ENCODE results near the gene MARCHF10. TPM values are rescaled to one million over a fixed set of nuclear protein-coding genes. Genes with fewer than 3 reads are reported as not detected.

The MARCHF10 gene
- total RNA-seq, 4 donors from 2014 or later = 2.1 TPM; not detected in 3

DNA sequence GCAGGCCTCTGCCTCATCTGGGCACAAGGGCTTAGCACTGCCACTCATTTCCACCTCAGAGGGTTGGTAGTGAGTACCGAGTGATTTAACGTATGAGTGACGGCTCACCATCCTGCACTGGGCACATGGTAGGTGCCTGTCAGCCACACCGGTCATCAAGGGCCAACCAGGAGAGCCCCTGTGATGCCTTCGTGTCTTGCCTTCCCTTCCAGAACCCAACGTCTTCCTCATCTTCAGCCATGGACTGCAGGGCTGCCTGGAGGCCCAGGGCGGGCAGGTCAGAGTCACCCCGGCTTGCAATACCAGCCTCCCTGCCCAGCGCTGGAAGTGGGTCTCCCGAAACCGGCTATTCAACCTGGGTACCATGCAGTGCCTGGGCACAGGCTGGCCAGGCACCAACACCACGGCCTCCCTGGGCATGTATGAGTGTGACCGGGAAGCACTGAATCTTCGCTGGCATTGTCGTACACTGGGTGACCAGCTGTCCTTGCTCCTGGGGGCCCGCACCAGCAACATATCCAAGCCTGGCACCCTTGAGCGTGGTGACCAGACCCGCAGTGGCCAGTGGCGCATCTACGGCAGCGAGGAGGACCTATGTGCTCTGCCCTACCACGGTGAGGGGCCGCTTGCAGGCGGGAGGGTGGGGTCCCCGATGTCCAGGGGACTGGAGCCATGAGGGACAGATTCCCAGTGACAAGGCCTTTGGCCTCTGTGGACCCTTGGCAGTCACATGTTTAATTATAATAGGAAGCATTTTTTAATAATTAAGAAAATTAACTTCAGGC lies 143.6 kb downstream of the MARCHF10 start:
- TF ChIP-seq POLR2AphosphoS5 (IDR thresholded peaks at IDR 0.05) (no peak), EP300 (IDR thresholded peaks at IDR 0.05; ENCODE audit: low read depth) (no peak), CTCF (IDR thresholded peaks at IDR 0.05) (no peak), POLR2A (IDR thresholded peaks at IDR 0.05) (no peak)
- WGBS, 2 donors (ENCODE audit: low coverage in 1 of 2) = 92% methylated on average over 22 of the region's 25 CpGs; no CpG with 5 or more reads in 1 of the 2 donors
- H3K4me3 ChIP-seq = no peak overlapping the region
- H3K27ac ChIP-seq = no peak overlapping the region
- H3K9me3 ChIP-seq = no peaks in the 10 kb centered on the region
- in situ Hi-C loops (cut with MboI; ENCODE audit: low pct_ligation_motif_present in 1 of 4, low pct_unique_long_range_greater_than_20kb in 1 of 4, low sequenced_read_pairs in 3 of 4) = no loop called here
- DNase-seq = no peak
- no peaks in the 10 kb centered on the region for H3K36me3 ChIP-seq
- H3K27me3 ChIP-seq = no peaks in the 10 kb centered on the region
- intact Hi-C loops (cut with DNase I; ENCODE audit: low total_unique reads) = no loop called here
- no peaks in the 10 kb centered on the region for H3K4me1 ChIP-seq

DNA sequence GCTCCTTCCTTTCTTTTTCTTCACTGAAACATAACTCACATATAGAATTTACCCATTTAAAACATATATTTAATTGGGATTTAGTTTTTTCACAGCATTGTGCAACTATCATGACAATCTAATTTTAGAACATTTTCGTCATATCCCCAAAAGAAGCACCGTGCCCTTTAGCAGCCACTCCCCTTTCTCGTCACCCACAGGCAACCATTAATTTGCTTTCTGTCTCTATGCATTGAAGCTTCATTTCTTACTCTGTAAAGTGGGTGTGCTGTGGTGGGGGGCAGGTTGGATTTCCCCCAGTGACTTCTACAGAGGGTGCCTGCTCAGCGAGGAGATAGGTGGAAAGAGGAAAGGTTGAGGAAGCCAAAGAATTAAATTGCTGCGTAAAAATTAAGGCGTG lies 144.8 kb downstream of the MARCHF10 start:
- no peak for DNase-seq
- intact Hi-C loops (cut with DNase I; ENCODE audit: low total_unique reads) = no loop called here
- WGBS, 2 donors (ENCODE audit: low coverage in 1 of 2) = 55 to 56% methylated on average over 5 to 6 of the region's 6 CpGs

GRCh38 chr17:62662855-62663254 lies 145.3 kb downstream of the MARCHF10 start:
- no peaks in the 10 kb centered on the region for H3K9me3 ChIP-seq
- no peaks in the 10 kb centered on the region for H3K4me1 ChIP-seq
- no peaks in the 10 kb centered on the region for H3K36me3 ChIP-seq
- WGBS, 2 donors (ENCODE audit: low coverage in 1 of 2) = 72 to 78% methylated on average over 2 to 6 of the region's 6 CpGs
- in situ Hi-C loops (cut with MboI; ENCODE audit: low pct_ligation_motif_present in 1 of 4, low pct_unique_long_range_greater_than_20kb in 1 of 4, low sequenced_read_pairs in 3 of 4) (no loop called here), intact Hi-C loops (cut with DNase I; ENCODE audit: low total_unique reads) (no loop called here)
- no peak overlapping the region for H3K4me3 ChIP-seq
- DNase-seq = no peak
- no peak for TF ChIP-seq CTCF (IDR thresholded peaks at IDR 0.05)
- no peak for TF ChIP-seq POLR2AphosphoS5 (IDR thresholded peaks at IDR 0.05)
- TF ChIP-seq POLR2A (IDR thresholded peaks at IDR 0.05) = no peak
- TF ChIP-seq EP300 (IDR thresholded peaks at IDR 0.05; ENCODE audit: low read depth) = no peak
- no peaks in the 10 kb centered on the region for H3K27me3 ChIP-seq
- H3K27ac ChIP-seq = no peak overlapping the region

More for the DNA sequence above, 144.8 kb downstream of the MARCHF10 start:
- no peaks in the 10 kb centered on the region for H3K27me3 ChIP-seq
- H3K36me3 ChIP-seq = no peaks in the 10 kb centered on the region
- H3K4me1 ChIP-seq = no peaks in the 10 kb centered on the region
- in situ Hi-C loops (cut with MboI; ENCODE audit: low pct_ligation_motif_present in 1 of 4, low pct_unique_long_range_greater_than_20kb in 1 of 4, low sequenced_read_pairs in 3 of 4) = no loop called here
- no peak overlapping the region for H3K27ac ChIP-seq
- no peaks in the 10 kb centered on the region for H3K9me3 ChIP-seq
- no peak overlapping the region for H3K4me3 ChIP-seq
- no peak for TF ChIP-seq CTCF (IDR thresholded peaks at IDR 0.05)
- no peak for TF ChIP-seq POLR2AphosphoS5 (IDR thresholded peaks at IDR 0.05)
- no peak for TF ChIP-seq EP300 (IDR thresholded peaks at IDR 0.05; ENCODE audit: low read depth)
- TF ChIP-seq POLR2A (IDR thresholded peaks at IDR 0.05) = no peak

DNA sequence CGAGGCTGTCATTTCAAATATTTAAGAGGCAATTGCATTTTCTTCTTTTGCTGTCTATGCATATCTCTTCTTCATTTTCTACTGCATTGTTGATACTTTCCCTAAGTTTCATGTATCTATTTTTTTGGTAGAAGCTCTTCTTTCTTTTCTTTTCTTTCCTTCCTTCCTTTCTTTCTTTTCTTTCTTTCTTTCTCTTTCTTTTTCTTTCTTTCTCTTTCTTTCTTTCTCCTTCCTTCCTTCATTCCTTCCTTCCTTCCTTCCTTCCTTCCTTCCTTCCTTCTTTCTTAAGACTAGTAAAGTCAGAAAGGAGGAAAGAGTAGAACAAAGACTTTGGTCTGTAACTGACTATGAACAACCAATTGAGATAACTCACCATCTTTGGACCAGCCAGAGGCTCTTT lies 146.8 kb downstream of the MARCHF10 start:
- Histone ChIP-seq H3K4me3 (no peak overlapping the region), H3K27ac (no peak overlapping the region), H3K4me1 (no peaks in the 10 kb centered on the region), H3K27me3 (no peaks in the 10 kb centered on the region), H3K36me3 (no peaks in the 10 kb centered on the region), H3K9me3 (no peaks in the 10 kb centered on the region)
- in situ Hi-C loops (cut with MboI; ENCODE audit: low pct_ligation_motif_present in 1 of 4, low pct_unique_long_range_greater_than_20kb in 1 of 4, low sequenced_read_pairs in 3 of 4) (no loop called here), intact Hi-C loops (cut with DNase I; ENCODE audit: low total_unique reads) (no loop called here)
- WGBS, 2 donors (ENCODE audit: low coverage in 1 of 2) = 97 to 100% methylated on average over 1 of the region's 1 CpG
- TF ChIP-seq CTCF (IDR thresholded peaks at IDR 0.05) (no peak), POLR2A (IDR thresholded peaks at IDR 0.05) (no peak), POLR2AphosphoS5 (IDR thresholded peaks at IDR 0.05) (no peak), EP300 (IDR thresholded peaks at IDR 0.05; ENCODE audit: low read depth) (no peak)
- DNase-seq = no peak

Data from transverse colon (tissue), 4 donors.